GM23248 (cell line): ENCODE measurements around the gene TMEM255B. TPM values are rescaled to one million over a fixed set of nuclear protein-coding genes. Genes with fewer than 3 reads are reported as not detected.

ENCODE experiments used
- DNase-seq: peaks from one replicate; pipeline ENCODE4 v3.0.0-alpha.2; 2015
- H2AFZ ChIP-seq: fragments of 200-600 bp; sonication (generic); 2 replicates; pipeline ENCODE4 v1.6.1; 2016; ENCODE audit warnings: antibody characterized with exemption
- H3F3A ChIP-seq: fragments of 200-600 bp; sonication (generic); 2 replicates; pipeline ENCODE4 v1.6.1; 2016; ENCODE audit warnings: mild to moderate bottlenecking, antibody characterized with exemption, mixed run types; ENCODE audit not compliant: insufficient read depth
- H3K27ac ChIP-seq: fragments of 200-600 bp; sonication (generic); 2 replicates; pipeline ENCODE4 v1.5.1; 2016; ENCODE audit warnings: mild to moderate bottlenecking
- H3K27me3 ChIP-seq: fragments of 200-600 bp; sonication (generic); replicated peaks from 2 replicates; pipeline ENCODE4 v1.6.1; 2016; ENCODE audit warnings: mild to moderate bottlenecking; ENCODE audit not compliant: insufficient read depth
- H3K36me3 ChIP-seq: fragments of 200-600 bp; sonication (generic); 2 replicates; pipeline ENCODE4 v1.6.1; 2016; ENCODE audit warnings: low read depth, mild to moderate bottlenecking
- H3K4me1 ChIP-seq: fragments of 200-600 bp; sonication (generic); 2 replicates; pipeline ENCODE4 v1.6.1; 2016; ENCODE audit warnings: mild to moderate bottlenecking; ENCODE audit not compliant: insufficient read depth
- H3K4me2 ChIP-seq: fragments of 200-600 bp; sonication (generic); one replicate; pipeline ENCODE4 v1.6.1; 2016; ENCODE audit warnings: mild to moderate bottlenecking; ENCODE audit not compliant: unreplicated experiment
- H3K4me3 ChIP-seq: fragments of 200-600 bp; sonication (generic); 2 replicates; pipeline ENCODE4 v1.5.1; 2016; ENCODE audit warnings: mild to moderate bottlenecking
- H3K79me2 ChIP-seq: fragments of 200-600 bp; sonication (generic); 2 replicates; pipeline ENCODE4 v1.6.1; 2016; ENCODE audit warnings: mild to moderate bottlenecking; ENCODE audit not compliant: insufficient read depth
- H3K9ac ChIP-seq: fragments of 200-600 bp; sonication (generic); 2 replicates; pipeline ENCODE4 v1.6.1; 2016; ENCODE audit warnings: mild to moderate bottlenecking
- H3K9me2 ChIP-seq: fragments of 200-600 bp; sonication (generic); 2 replicates; pipeline ENCODE4 v1.6.1; 2016; ENCODE audit warnings: mixed run types, mild to moderate bottlenecking, moderate library complexity; ENCODE audit not compliant: insufficient read depth
- H3K9me3 ChIP-seq: fragments of 200-600 bp; sonication (generic); one replicate; pipeline ENCODE4 v1.6.1; 2017; ENCODE audit warnings: low read depth
- H4K20me1 ChIP-seq: fragments of 200-600 bp; sonication (generic); 2 replicates; pipeline ENCODE4 v1.6.0; 2016; ENCODE audit not compliant: insufficient read depth
- EZH2 ChIP-seq: fragments of 200-600 bp; sonication (generic); IDR thresholded peaks from 2 replicates; pipeline ENCODE4 v1.6.1; 2018; ENCODE audit warnings: antibody characterized with exemption, mild to moderate bottlenecking; ENCODE audit not compliant: insufficient read depth, poor library complexity, severe bottlenecking
- EZH2phosphoT487 ChIP-seq: fragments of 200-600 bp; sonication (generic); IDR thresholded peaks from 2 replicates; pipeline ENCODE4 v1.6.1; 2018; ENCODE audit warnings: antibody characterized with exemption, moderate library complexity, mild to moderate bottlenecking, low read depth; ENCODE audit not compliant: insufficient read depth
- WGBS, 2 experiments: methylation state at CpG; one replicate each; pipeline ENCODE4 v1.1.6; 2015 to 2017; ENCODE audit warnings: low lambda C conversion rate in 2 of 2, low coverage in 1 of 2; ENCODE audit errors: missing lambda C conversion rate in 2 of 2; 5-methylcytosine and 5-hydroxymethylcytosine counted together
- in situ Hi-C: fragments of 300-500 bp; cut with MboI; formaldehyde crosslinking; loops from 2 replicates; pipeline ENCODE4 v1.15.0; 2020
- polyA plus RNA-seq: library from polyadenylated mRNA; unstranded; fragments of >200 nt; fragmentation: Nextera tagmentation; extraction: Ambion mirVana; gene quantifications from 2 replicates; pipeline ENCODE4 v1.2.1, GENCODE V29; 2016
- total RNA-seq: library from RNA; depleted of rRNA; stranded (reverse); fragments of >200 nt; shearing (Covaris generic); gene quantifications from 2 replicates; pipeline ENCODE4 v1.2.3, GENCODE V29; 2014

TMEM255B gene
- total and polyA plus RNA-seq, 2 experiments from 2014 or later, result 8.2 TPM; not detected in 1

- Histone ChIP-seq H4K20me1 (peaks cover 10% of the 10 kb centered on the region), H3K4me3 (no peak overlapping the region), H3K79me2 (peaks cover 100% of the 10 kb centered on the region), H3K27me3 (no peaks in the 10 kb centered on the region), H3K9me3 (no peaks in the 10 kb centered on the region), H3K4me1 (peaks cover 22% of the 10 kb centered on the region; the same call in 1 of the 2 replicates), H3K36me3 (peaks cover 65% of the 10 kb centered on the region), H3K9me2 (no peaks in the 10 kb centered on the region), H3K27ac (no peak overlapping the region), H3K9ac (no peak overlapping the region), H3K4me2 (no peak overlapping the region), H2AFZ (no peak overlapping the region), H3F3A (peaks cover 54% of the 10 kb centered on the region)
- in situ Hi-C loops, result no loop called here
- WGBS, 2 experiments, result 94 to 95% methylated on average over 13 of the region's 13 CpGs
- no peak for DNase-seq
- TF ChIP-seq EZH2phosphoT487 (no peak), EZH2 (no peak)
These were observed 86.0 kb downstream of the TMEM255B start for GRCh38 chr13:113845055-113845454.

GRCh38 chr13:113845723-113846635 lies 87.0 kb downstream of the TMEM255B start:
- Histone ChIP-seq H2AFZ (no peak overlapping the region), H3K4me3 (no peak overlapping the region), H3K36me3 (peaks cover 71% of the 10 kb centered on the region), H3K27me3 (no peaks in the 10 kb centered on the region), H3K9me2 (no peaks in the 10 kb centered on the region), H3K9ac (no peak overlapping the region), H4K20me1 (peaks cover 17% of the 10 kb centered on the region), H3K27ac (no peak overlapping the region), H3K79me2 (peaks cover 100% of the 10 kb centered on the region), H3K9me3 (no peaks in the 10 kb centered on the region), H3F3A (peaks cover 63% of the 10 kb centered on the region), H3K4me1 (peaks cover 15% of the 10 kb centered on the region; the same call in 1 of the 2 replicates), H3K4me2 (no peak overlapping the region)
- 88 to 89% methylated on average over 30 of the region's 30 CpGs for WGBS, 2 experiments
- in situ Hi-C loops, result no loop called here
- DNase-seq, result no peak
- no peak for TF ChIP-seq EZH2

- Histone ChIP-seq H2AFZ (no peak overlapping the region), H3K27ac (no peak overlapping the region), H3K4me2 (no peak overlapping the region), H3F3A (peaks cover 71% of the 10 kb centered on the region), H3K9me3 (no peaks in the 10 kb centered on the region), H3K79me2 (peaks cover 100% of the 10 kb centered on the region), H4K20me1 (peaks cover 17% of the 10 kb centered on the region), H3K9me2 (no peaks in the 10 kb centered on the region), H3K9ac (no peak overlapping the region), H3K4me3 (no peak overlapping the region), H3K27me3 (no peaks in the 10 kb centered on the region), H3K36me3 (peaks cover 75% of the 10 kb centered on the region), H3K4me1 (peaks cover 15% of the 10 kb centered on the region; the same call in 1 of the 2 replicates)
- in situ Hi-C loops, result no loop called here
- WGBS, 2 experiments, result 95% methylated on average over 28 of the region's 28 CpGs
- DNase-seq, result no peak
- no peak for TF ChIP-seq EZH2phosphoT487
- TF ChIP-seq EZH2, result no peak
These were observed 87.8 kb downstream of the TMEM255B start for GRCh38 chr13:113846636-113847318.

- Histone ChIP-seq H3F3A (peaks cover 70% of the 10 kb centered on the region), H3K27me3 (no peaks in the 10 kb centered on the region), H3K4me2 (peak overlapping the region; percentile 1), H3K9me2 (no peaks in the 10 kb centered on the region), H3K36me3 (peaks cover 67% of the 10 kb centered on the region), H3K9ac (no peak overlapping the region), H2AFZ (no peak overlapping the region), H3K27ac (0 out of 2 replicates have a peak overlapping the region, but pooled peaks have one; percentile 35), H3K4me1 (peaks cover 15% of the 10 kb centered on the region; the same call in 1 of the 2 replicates), H3K9me3 (no peaks in the 10 kb centered on the region), H3K4me3 (no peak overlapping the region), H4K20me1 (peaks cover 17% of the 10 kb centered on the region), H3K79me2 (peaks cover 100% of the 10 kb centered on the region)
- DNase-seq, result no peak
- in situ Hi-C loops, result no loop called here
- WGBS, 2 experiments, result 96% methylated on average over 8 of the region's 8 CpGs
- TF ChIP-seq EZH2 (no peak), EZH2phosphoT487 (no peak)
These were observed 89.0 kb downstream of the TMEM255B start for GRCh38 chr13:113848020-113848419.
